Measurements from ENCODE around the gene SLC22A4.
A peak's percentile ranks its signal among the peaks of the same experiment; 100 is the strongest.

The SLC22A4 gene

GRCh38 chr5:132293992-132294727 lies at the start of gene SLC22A4:
Gene SLC22A4, plus strand, starts transcription at chr5:132294394. Its CDS starts 223 bp downstream, at chr5:132294617.
- peak; percentile 80 to 90 for DNase-seq

- no peak for DNase-seq
Measured at GRCh38 chr5:132245593-132245992, 48.6 kb upstream of the SLC22A4 start.

- DNase-seq = no peak
Measured at GRCh38 chr5:132246806-132247205, 47.4 kb upstream of the SLC22A4 start.

DNA sequence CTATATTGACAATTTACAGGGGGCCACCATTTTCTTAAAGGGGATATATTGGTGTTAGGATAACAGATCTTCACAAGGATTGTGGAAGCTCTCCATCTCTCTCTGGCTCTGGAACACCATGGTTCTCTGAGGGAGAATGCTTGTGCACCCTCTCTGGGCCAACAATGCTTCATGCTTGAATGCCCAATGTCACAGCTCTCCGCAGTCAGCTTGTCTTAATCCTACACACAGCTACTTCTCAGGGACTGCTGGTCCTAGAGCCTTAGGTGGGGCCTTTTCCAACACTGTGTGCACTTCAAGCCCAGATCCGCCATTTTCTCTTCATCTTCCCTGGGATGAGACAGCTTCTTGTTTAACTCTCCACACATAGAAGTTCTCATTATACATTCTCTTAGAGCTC lies 43.6 kb upstream of the SLC22A4 start:
- DNase-seq = no peak

DNA sequence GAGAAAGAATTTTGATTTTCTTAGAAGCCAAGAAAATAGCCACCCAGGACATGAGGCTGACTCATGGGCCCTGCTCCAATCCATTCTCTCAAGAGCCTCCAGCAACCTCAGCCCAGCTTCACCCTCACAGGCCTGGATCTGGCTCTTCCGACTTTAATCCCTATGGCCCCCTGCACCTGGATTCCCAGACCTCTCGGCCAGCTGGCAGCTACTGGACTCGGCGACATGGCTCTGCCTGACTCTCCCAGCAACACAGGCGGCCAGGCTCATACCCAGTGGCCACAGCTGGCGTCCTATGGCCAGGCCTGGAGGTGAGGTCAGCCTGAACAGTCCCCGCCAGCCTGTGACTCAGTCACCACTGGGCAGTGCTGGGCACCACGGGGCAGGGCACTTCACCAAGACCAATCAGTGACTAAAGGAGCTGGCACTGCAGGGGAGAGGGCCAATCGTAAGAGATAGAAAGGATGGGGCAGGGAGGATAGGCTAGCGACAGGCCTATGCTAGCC lies 42.9 kb upstream of the SLC22A4 start:
- DNase-seq = no peak

GRCh38 chr5:132253008-132253441 lies 41.2 kb upstream of the SLC22A4 start:
- DNase-seq = no peak

DNA sequence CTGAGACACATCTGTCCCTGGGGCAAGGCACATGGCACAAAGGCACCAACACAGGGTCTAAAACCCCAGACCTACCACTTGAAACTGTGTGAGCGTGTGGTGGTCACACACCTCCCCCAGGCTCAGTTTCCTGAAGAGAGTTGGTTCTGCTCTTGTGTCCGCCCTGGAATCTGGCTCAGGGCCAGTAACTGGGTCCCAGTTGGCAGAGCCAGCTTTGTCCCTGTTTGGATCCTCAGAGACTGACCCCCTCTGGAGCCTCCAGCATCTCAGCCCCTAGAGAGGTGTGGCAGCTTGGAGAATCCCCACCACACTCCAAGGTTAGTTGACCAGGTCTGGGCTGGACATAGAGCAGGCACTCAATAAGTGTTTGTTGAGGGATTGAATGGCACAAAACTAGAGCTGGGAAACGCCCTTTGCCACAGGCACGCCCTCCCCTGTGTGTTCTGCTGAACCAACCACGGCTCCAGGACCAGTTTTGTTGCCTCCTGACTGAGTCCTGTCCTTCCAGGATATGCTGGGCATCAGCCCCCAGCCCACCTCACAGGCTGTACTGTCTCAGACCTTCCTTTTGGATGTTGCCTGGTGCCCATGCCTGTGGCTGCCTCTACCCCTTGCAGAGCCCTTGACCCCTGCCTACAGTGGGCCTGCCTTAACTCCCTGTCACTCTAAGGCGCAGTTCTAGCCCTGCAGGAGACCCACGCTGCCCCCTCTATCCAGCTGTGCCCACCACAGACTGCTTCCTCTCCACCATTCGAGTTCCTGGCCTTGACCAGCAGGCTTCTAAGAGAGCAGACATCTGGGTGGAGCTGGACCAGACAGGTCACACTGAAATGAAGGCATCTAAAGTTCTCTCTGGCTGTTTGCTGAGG lies 40.5 kb upstream of the SLC22A4 start:
- no peak for DNase-seq

DNA sequence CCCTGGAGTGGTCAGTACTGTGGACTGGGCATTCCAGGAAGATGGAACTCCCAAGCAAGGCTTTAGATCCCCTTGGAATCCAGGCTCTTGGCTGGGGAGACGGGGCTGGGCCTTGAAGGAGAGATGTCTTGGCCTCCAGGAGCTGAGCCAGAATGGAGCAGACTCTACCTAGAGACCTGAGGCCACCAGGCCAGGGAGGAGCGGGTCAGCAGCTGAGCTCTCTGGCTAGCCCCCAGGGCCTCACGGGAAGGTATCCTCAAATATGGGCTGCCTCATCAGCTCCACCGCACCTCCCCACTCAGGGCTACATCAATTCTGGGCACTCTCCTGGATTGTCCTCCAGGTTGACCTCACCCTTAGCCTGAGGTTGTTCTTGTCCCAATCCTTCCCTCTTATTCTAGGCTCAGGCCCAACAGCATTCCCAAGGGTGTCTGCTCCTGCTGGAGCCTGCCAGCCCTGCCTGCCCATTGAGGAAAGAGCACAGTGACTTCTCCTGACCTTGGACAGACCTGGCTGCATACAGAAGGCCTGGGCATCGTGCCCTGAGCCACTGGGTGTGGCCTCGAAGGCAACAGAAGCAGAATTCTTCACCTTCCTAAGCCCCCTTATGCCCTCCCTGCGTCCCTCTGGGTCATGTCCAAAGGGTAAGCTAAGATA lies 39.7 kb upstream of the SLC22A4 start:
- no peak for DNase-seq

DNA sequence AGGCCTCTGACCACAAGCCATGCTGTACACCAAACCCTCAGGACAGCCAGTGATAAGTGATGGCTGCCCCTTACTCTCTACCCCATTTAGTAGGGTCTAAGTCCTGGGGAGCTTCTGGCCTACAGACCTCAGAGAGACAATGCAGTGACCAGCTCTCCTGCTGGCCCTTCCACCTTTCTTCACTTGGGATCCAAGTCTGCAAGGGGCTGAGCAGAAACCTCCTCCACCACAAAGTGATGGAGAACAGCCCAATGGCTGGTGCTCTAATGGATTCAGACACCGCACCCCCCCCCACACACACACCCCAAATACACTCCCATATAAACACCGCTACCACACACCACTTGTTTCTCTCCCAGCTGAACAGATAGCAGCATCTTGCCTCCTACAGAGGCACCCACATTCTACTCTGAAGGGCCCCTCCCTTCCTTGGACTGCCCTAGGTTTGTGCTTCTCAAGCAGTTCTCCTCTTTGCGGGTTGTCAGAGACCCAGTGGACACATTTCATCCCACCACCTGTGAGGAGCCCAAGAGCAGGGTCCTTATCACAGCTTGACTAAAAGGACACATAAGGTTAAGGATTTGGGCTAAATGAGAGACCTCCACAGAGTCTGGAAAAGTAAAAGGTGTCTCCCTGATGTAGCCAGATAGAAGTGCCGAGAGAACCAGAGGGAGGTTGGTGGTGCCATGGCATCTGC lies 38.0 kb upstream of the SLC22A4 start:
- DNase-seq = no peak

DNA sequence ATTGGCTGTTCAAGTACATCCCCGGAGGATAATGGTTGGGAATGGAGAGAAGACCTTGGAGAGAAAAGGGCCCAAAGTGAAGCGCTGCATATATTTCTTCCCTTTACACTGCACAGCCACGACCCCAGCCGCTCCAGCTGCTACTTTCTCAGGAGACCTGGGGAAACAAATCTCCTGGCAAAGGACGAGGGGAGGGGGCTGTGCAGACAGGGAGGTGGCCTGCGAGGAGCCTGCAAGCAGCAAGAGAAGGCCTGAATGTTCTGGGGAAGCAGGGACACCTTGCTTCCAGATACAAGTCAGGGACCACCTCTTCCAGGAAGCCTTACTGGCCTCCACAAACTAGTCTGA lies 37.4 kb upstream of the SLC22A4 start:
- no peak for DNase-seq

GRCh38 chr5:132257131-132258101 lies 36.8 kb upstream of the SLC22A4 start, which contains the start of gene PDLIM4:
Gene PDLIM4, plus strand, starts transcription at chr5:132257696. Its CDS starts 39 bp downstream, at chr5:132257735.
- DNase-seq = peak in 1 of 2 donors; percentile 14

DNA sequence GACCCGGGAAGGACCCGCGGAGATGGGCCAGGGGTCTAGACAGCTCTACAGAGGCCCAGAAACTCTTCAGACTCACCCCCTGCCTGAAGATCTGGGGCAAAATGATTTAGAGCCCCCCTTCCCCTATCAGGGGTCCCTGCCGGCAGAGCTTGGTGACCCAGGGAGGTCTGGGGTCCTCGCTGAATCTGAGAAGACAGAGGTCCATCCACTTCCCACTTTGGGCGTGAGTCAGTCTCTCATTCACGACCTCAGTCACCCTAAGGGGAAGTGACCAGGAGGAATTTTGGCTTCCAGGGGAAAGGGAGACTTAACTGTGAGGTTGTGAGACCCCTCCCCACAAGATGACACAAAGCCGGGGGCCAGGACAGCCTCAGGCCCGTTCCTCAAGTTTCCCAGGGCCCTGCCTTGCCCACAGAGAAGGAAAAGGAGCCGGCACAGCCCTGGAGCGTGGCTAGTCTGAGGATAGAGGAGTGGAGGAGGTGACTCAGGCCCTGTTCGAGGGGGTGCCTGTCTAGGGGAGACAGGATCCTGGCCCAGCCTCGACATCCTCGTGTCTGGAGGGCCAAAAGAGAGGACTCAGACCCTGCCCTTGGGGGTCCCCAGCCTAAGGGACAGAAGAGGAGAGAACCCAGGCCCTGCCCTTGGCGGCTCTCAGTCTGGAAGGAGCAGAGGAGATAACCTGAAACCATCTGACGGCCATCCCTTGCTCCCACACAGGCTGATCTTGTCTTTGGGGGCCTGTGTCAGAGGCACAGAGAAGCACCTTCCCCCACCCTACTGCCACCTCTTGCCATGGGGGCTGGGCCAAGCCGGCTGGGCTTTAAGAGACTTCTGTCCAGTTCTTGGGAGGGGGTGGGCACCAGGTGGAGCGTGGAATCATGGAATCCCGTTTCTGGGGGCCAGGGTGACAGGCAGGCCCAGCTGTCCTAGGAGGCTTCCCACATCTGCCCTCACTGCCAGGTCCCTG lies 35.8 kb upstream of the SLC22A4 start:
- peak in 1 of 2 donors; percentile 16 for DNase-seq

- peak in 1 of 2 donors; percentile 10 for DNase-seq
Measured at GRCh38 chr5:132259069-132259851, 34.9 kb upstream of the SLC22A4 start.

DNA sequence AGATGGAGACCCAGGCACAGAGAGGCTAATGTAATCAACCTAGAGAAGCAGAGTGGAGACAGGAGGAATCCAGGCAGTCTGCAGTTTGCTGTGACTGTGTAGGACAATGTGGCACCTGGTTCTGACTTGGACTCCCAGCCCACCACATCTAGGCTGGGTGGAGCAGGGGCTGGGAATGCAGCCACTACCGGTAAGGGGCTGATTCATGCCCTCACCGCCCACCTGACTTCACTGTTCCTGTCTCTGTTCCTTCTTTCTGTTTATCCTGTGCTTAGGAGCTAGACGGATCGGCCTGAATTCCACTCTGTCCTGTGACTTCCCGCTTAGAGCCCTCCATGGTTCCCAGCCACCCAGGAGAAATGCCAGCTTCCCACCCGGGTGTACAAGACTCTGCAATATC lies 34.1 kb upstream of the SLC22A4 start:
- peak in 1 of 2 donors; percentile 14 for DNase-seq

DNA sequence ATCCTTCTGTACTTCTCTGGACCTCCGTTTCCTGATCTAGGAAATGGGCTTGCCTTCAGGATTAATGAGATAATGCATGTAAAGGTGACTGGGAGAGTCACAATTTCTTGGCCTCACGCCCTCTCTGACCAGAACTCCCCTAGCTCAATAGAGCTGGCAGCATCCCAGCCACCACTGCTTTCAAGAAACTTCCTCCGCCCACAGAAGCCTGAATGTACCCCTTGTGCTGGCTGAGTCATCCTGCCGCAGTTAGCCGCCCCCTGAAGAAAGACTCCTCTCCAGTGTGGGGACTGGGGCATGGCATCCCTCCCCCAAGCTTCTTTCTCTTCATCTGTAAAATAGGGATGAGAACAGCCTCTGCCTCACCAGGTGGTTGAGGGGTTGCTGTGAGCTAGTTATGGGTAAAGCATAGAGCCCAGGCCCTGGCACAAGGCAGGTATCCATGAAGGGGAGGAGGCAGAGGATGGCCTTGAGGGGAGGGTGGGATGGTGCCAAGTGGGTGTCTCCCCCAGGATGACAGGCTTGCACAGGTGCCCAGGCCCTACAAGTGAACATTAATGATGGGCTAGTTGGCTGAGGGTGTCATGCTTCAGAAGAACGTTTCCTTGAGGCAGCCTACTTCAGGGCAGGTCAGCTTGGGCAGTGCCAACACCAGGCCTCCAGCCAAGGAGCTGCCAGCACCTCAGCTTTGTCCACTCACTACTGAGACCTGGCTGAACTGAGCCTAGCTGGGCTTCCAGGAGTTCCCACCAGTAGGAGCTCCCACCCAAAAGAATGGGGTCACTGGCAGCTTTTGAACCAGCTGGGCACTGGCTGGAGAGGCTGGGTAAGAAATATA lies 33.3 kb upstream of the SLC22A4 start:
- peak; percentile 42 to 48 for DNase-seq

DNA sequence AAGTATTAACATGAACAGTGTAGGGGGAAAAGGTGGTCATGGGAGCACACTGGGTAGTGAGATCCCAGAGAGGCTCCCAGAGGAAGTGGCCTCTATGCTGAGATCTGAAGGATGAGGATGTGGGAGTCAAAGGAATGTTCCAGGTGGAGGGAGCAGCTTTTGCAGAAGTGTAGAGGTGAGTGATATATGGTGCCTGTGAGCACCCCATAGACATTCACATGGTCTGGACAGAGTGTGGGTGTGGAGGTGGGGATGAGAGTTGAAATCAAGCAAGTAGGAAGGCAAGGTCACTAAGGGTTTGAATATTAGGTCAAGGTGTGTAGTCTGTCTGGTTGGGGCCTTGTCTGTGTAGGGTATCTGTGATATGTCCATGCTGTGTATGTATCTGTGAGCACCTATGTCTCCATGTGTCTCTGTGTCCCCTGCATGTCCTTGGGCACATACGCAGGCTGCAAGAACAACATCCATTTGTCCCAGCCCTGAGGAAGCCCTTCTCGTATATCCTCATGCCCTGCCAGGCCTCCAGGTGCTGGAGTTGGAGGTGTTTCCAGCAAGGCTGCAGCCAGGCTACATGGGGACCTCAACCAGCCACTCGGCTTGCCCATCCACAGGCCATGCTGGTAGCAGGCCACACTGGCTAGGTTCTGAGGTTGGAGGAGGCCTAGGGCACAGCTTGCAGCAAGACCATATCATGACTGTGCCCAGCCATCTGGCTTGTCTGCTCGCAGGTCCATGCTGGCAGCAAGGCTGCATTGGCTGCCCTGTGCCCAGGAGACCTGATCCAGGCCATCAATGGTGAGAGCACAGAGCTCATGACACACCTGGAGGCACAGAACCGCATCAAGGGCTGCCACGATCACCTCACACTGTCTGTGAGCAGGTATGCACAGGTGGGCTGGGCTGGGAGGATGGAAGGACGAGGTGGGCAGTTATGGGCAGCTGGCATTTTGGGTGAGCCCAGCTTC lies 32.0 kb upstream of the SLC22A4 start:
- peak in 1 of 2 donors; percentile 14 for DNase-seq
